Glutamatergic neuron (in vitro differentiated cells): Measurements from ENCODE around the gene GIPC2. TPM values are rescaled to one million over a fixed set of nuclear protein-coding genes. Genes with fewer than 3 reads are reported as not detected.
"Not testable (repeated sequence)": the region's sequence is repeated elsewhere in the genome, so short reads cannot be mapped to it uniquely, and the experiment has no call there.

ENCODE experiments used
- DNase-seq: peaks from one replicate; pipeline ENCODE4 v3.0.0; 2022
- H3K27ac Mint-ChIP-seq: one replicate; pipeline ENCODE4 v1.8.0; 2020; ENCODE audit warnings: mild to moderate bottlenecking, mixed read lengths, inconsistent platforms; ENCODE audit not compliant: unreplicated experiment
- H3K27me3 Mint-ChIP-seq: one replicate; pipeline ENCODE4 v1.8.0; 2020; ENCODE audit warnings: mild to moderate bottlenecking, moderate library complexity, mixed read lengths, inconsistent platforms; ENCODE audit not compliant: unreplicated experiment
- H3K36me3 Mint-ChIP-seq: one replicate; pipeline ENCODE4 v1.8.0; 2020; ENCODE audit warnings: mild to moderate bottlenecking, mixed read lengths, inconsistent platforms; ENCODE audit not compliant: unreplicated experiment
- H3K4me1 Mint-ChIP-seq: one replicate; pipeline ENCODE4 v1.8.0; 2020; ENCODE audit warnings: mild to moderate bottlenecking, low read depth, mixed read lengths, inconsistent platforms; ENCODE audit not compliant: unreplicated experiment
- H3K4me3 Mint-ChIP-seq: one replicate; pipeline ENCODE4 v1.8.0; 2020; ENCODE audit warnings: mild to moderate bottlenecking, mixed read lengths, inconsistent platforms; ENCODE audit not compliant: unreplicated experiment
- H3K9me3 Mint-ChIP-seq: one replicate; pipeline ENCODE4 v1.8.0; 2020; ENCODE audit warnings: mild to moderate bottlenecking, moderate library complexity, mixed read lengths, inconsistent platforms; ENCODE audit not compliant: unreplicated experiment
- CTCF ChIP-seq: fragments of 200-600 bp; sonication (generic); IDR thresholded peaks from one replicate; pipeline ENCODE4 v1.5.0; 2021; ENCODE audit not compliant: partially characterized antibody, unreplicated experiment
- total RNA-seq: library from RNA; stranded (reverse); fragmentation: NEBNext Ultra II Directional; extraction: Animal tissue kit (Norgen Biotek cat#: 25700); gene quantifications from one replicate; pipeline ENCODE4 v1.2.1, GENCODE V29; 2021; ENCODE audit not compliant: unreplicated experiment

Gene GIPC2
- total RNA-seq, 1 donor from 2014 or later = not detected

GRCh38 chr1:78080767-78081166 is 35.0 kb downstream of the GIPC2 start:
- H3K36me3 Mint-ChIP-seq = no peaks in the 10 kb centered on the region
- no peak for DNase-seq
- H3K9me3 Mint-ChIP-seq = no peaks in the 10 kb centered on the region
- no peak for TF ChIP-seq CTCF
- H3K27ac Mint-ChIP-seq = no peak overlapping the region
- H3K4me3 Mint-ChIP-seq = no peak overlapping the region
- H3K4me1 Mint-ChIP-seq = no peaks in the 10 kb centered on the region
- peaks cover 3% of the 10 kb centered on the region for H3K27me3 Mint-ChIP-seq

GRCh38 chr1:78081980-78082860 is 36.5 kb downstream of the GIPC2 start:
- peaks cover 5% of the 10 kb centered on the region for H3K36me3 Mint-ChIP-seq
- no peak overlapping the region for H3K4me3 Mint-ChIP-seq
- no peaks in the 10 kb centered on the region for H3K4me1 Mint-ChIP-seq
- H3K9me3 Mint-ChIP-seq = no peaks in the 10 kb centered on the region
- no peak overlapping the region for H3K27ac Mint-ChIP-seq
- DNase-seq = no peak
- H3K27me3 Mint-ChIP-seq = peaks cover 3% of the 10 kb centered on the region
- no peak for TF ChIP-seq CTCF

- not testable (repeated sequence) for H3K27me3 Mint-ChIP-seq, H3K36me3 Mint-ChIP-seq, H3K4me1 Mint-ChIP-seq, H3K9me3 Mint-ChIP-seq, DNase-seq, H3K4me3 Mint-ChIP-seq, H3K27ac Mint-ChIP-seq
Observed at GRCh38 chr1:78084639-78085038, 38.9 kb downstream of the GIPC2 start.

- Mint-ChIP-seq H3K9me3 (no peaks in the 10 kb centered on the region), H3K4me3 (no peak overlapping the region), H3K27me3 (peaks cover 3% of the 10 kb centered on the region), H3K4me1 (no peaks in the 10 kb centered on the region), H3K27ac (no peak overlapping the region), H3K36me3 (peaks cover 5% of the 10 kb centered on the region)
- TF ChIP-seq CTCF = no peak
- DNase-seq = no peak
Observed at GRCh38 chr1:78086697-78087096, 40.9 kb downstream of the GIPC2 start.

- Mint-ChIP-seq H3K27ac (no peak overlapping the region), H3K4me1 (no peaks in the 10 kb centered on the region), H3K4me3 (no peak overlapping the region), H3K27me3 (peaks cover 3% of the 10 kb centered on the region), H3K36me3 (peaks cover 5% of the 10 kb centered on the region), H3K9me3 (no peaks in the 10 kb centered on the region)
- no peak for DNase-seq
- TF ChIP-seq CTCF = no peak
Observed at GRCh38 chr1:78088015-78088414, 42.2 kb downstream of the GIPC2 start.
